OCI-LY7 (cell line): ENCODE data around the gene NR3C1. TPM values are rescaled to one million over a fixed set of nuclear protein-coding genes. Genes with fewer than 3 reads are reported as not detected.

Experiments used
- BruUV-seq: library from RNA; stranded (reverse); fragments of 400-500 nt; replicated peaks from 2 replicates; lab custom pipeline; 2021; lab: Mats Ljungman, UMichigan
- CTCF ChIA-PET: fragments of 300-600 bp; sonication (Branson Sonifier 250); formaldehyde crosslinking; loops from one replicate; lab custom pipeline; 2022; ENCODE audit warnings: antibody characterized with exemption; ENCODE audit not compliant: unreplicated experiment; lab: Charles Lee
- POLR2A ChIA-PET: fragments of 300-600 bp; sonication (Branson Sonifier 250); formaldehyde crosslinking; loops from one replicate; lab custom pipeline; 2022; ENCODE audit warnings: antibody characterized with exemption; lab: Charles Lee
- DNase-seq: peaks from one replicate; pipeline ENCODE4 v3.0.0-alpha.2; 2015; ENCODE audit warnings: low spot score
- H2AFZ ChIP-seq: fragments of 200-600 bp; sonication (generic), shearing (Covaris generic); 2 replicates; pipeline ENCODE4 v1.6.1; 2014; ENCODE audit warnings: mild to moderate bottlenecking, antibody characterized with exemption, low read length, moderate library complexity
- H3K27ac ChIP-seq: fragments of 200-600 bp; sonication (generic); 2 replicates; pipeline ENCODE4 v1.5.1; 2014; ENCODE audit warnings: mixed run types, low read depth, mild to moderate bottlenecking, moderate library complexity, low read length, inconsistent platforms; ENCODE audit not compliant: poor library complexity, severe bottlenecking
- H3K36me3 ChIP-seq: fragments of 200-600 bp; sonication (generic); 2 replicates; pipeline ENCODE4 v1.6.1; 2014; ENCODE audit warnings: mild to moderate bottlenecking, antibody characterized with exemption, low read length, moderate library complexity, mixed read lengths; ENCODE audit not compliant: insufficient read depth
- H3K4me1 ChIP-seq: fragments of 200-600 bp; sonication (generic); 2 replicates; pipeline ENCODE4 v1.5.1; 2014; ENCODE audit warnings: mild to moderate bottlenecking, low read length; ENCODE audit not compliant: insufficient read depth, poor library complexity, severe bottlenecking
- H3K4me2 ChIP-seq: fragments of 200-600 bp; sonication (generic); 2 replicates; pipeline ENCODE4 v1.6.1; 2014; ENCODE audit warnings: mild to moderate bottlenecking, low read length
- H3K4me3 ChIP-seq: fragments of 200-600 bp; sonication (generic); 2 replicates; pipeline ENCODE4 v1.5.1; 2014; ENCODE audit warnings: mild to moderate bottlenecking, low read depth, low read length; ENCODE audit not compliant: poor library complexity, severe bottlenecking
- H3K79me2 ChIP-seq: fragments of 200-600 bp; sonication (generic); 2 replicates; pipeline ENCODE4 v1.6.1; 2016; ENCODE audit warnings: low read depth, mild to moderate bottlenecking, low read length, moderate library complexity, mixed read lengths; ENCODE audit not compliant: insufficient read depth
- H3K9me2 ChIP-seq: fragments of 200-600 bp; sonication (generic); 2 replicates; pipeline ENCODE4 v1.6.1; 2016; ENCODE audit warnings: mild to moderate bottlenecking, low read length, mixed read lengths; ENCODE audit not compliant: insufficient read depth
- H3K9me3 ChIP-seq: fragments of 200-600 bp; sonication (generic); 2 replicates; pipeline ENCODE4 v1.6.1; 2014; ENCODE audit warnings: mild to moderate bottlenecking, mixed run types, low read length, mixed read lengths
- H4K20me1 ChIP-seq: fragments of 200-600 bp; sonication (generic); 2 replicates; pipeline ENCODE4 v1.6.1; 2014; ENCODE audit warnings: mild to moderate bottlenecking, antibody characterized with exemption, low read length, moderate library complexity, mixed read lengths; ENCODE audit not compliant: insufficient read depth
- EZH2phosphoT487 ChIP-seq: fragments of 200-600 bp; sonication (generic); IDR thresholded peaks from 2 replicates; pipeline ENCODE4 v1.6.1; 2018; ENCODE audit warnings: low read depth, borderline replicate concordance, mild to moderate bottlenecking, mixed run types, antibody characterized with exemption, low read length, moderate library complexity, mixed read lengths
- intact Hi-C: fragments of 100-400 bp; cut with micrococcal nuclease; formaldehyde crosslinking; loops from one replicate; pipeline ENCODE4 v1.10.0; 2022; ENCODE audit not compliant: unreplicated experiment
- total RNA-seq, 2 experiments: library from RNA; depleted of rRNA in 1 of 2; stranded (reverse); fragments of >200 nt in 1 of 2; shearing (Covaris generic) in 1 of 2; gene quantifications; 2 replicates each; pipeline ENCODE4 v1.2.3, GENCODE V29; 2014 to 2022
- TF ChIP-seq, protein P1 (sequence below): fragments of 200-600 bp; sonication (generic); conservative IDR thresholded peaks from 2 replicates; pipeline ENCODE4 v1.5.1; 2014; ENCODE audit warnings: mild to moderate bottlenecking, antibody characterized with exemption, low read length, moderate library complexity, mixed read lengths

The NR3C1 gene
- total RNA-seq, 2 experiments from 2014 or later: 45.6 to 106 TPM

DNA sequence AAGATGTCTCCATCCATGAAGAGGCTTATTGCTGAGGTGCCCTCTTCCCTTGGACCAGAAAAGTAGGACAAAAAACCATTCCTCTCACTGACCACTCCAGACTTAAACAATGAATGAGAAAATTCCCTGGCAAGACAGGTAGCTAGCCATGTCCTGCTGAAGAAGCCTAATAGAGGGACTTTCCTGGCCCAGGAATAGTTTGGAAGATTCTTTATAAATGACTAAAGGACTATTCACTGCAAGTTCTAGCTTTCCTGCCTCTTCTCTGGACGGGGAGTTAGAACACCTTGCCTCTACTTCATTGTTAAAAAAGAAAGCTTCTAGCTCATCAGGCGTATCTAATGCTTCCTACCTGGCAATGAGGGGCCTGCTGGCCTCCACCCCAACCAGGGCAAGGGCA is 153.6 kb downstream of the NR3C1 start:
- no peak for DNase-seq
- H2AFZ ChIP-seq: no peak overlapping the region
- H4K20me1 ChIP-seq: no peaks in the 10 kb centered on the region
- BruUV-seq: no TSS peak
- intact Hi-C loops: no loop called here
- ChIA-PET POLR2A (interaction anchor here (0.5 kb wide), 1 partner anchor 36 kb away, joined by 3 read pairs; no protein-coding TSS in a partner anchor), CTCF (no interaction called here)
- H3K79me2 ChIP-seq: no peaks in the 10 kb centered on the region
- no peaks in the 10 kb centered on the region for H3K4me1 ChIP-seq
- H3K27ac ChIP-seq: no peak overlapping the region
- no peak overlapping the region for H3K4me2 ChIP-seq
- TF ChIP-seq EZH2phosphoT487: no peak
- TF ChIP-seq, protein P1, sequence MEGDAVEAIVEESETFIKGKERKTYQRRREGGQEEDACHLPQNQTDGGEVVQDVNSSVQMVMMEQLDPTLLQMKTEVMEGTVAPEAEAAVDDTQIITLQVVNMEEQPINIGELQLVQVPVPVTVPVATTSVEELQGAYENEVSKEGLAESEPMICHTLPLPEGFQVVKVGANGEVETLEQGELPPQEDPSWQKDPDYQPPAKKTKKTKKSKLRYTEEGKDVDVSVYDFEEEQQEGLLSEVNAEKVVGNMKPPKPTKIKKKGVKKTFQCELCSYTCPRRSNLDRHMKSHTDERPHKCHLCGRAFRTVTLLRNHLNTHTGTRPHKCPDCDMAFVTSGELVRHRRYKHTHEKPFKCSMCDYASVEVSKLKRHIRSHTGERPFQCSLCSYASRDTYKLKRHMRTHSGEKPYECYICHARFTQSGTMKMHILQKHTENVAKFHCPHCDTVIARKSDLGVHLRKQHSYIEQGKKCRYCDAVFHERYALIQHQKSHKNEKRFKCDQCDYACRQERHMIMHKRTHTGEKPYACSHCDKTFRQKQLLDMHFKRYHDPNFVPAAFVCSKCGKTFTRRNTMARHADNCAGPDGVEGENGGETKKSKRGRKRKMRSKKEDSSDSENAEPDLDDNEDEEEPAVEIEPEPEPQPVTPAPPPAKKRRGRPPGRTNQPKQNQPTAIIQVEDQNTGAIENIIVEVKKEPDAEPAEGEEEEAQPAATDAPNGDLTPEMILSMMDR: no peak
- no peaks in the 10 kb centered on the region for H3K9me2 ChIP-seq
- no peak overlapping the region for H3K4me3 ChIP-seq
- H3K9me3 ChIP-seq: no peaks in the 10 kb centered on the region
- H3K36me3 ChIP-seq: no peaks in the 10 kb centered on the region

DNA sequence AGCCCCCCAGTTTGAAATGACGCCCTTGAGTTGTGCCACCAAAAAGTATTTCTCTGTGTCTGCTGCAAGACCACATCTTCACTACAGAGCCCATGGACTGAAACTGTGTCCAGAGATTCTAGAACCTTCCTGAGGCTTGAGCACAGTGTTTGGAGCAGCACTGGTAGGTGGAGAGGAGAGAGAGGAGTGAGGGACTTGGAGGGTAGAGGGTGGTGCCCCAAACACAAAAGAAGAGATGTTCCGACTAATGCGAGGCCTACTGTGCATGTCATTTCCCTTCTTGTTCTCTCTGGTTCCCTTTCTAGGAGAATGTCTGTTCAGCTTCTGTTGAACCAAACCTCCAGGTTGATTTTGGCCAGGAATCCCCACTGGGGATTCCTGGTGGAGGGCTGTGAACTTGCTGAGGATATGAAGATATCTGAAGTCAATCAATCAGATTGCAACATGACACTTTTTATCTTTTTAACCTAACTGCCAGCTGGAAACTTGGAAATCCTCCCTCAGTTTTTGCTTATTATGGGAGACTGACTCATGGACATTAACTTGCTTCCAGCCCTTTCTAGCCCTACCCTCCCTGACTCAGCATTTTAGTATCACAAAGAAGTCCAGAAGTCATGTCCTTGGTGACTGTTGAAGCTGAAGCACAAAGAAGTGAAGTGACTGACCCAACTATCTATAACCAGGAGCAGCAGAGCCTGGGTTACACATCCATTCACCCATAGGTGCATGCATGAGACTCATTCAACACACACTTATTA is 154.5 kb downstream of the NR3C1 start:
- Histone ChIP-seq H3K9me3 (no peaks in the 10 kb centered on the region), H3K4me2 (no peak overlapping the region), H3K4me3 (no peak overlapping the region), H4K20me1 (no peaks in the 10 kb centered on the region), H3K4me1 (no peaks in the 10 kb centered on the region), H2AFZ (no peak overlapping the region), H3K36me3 (no peaks in the 10 kb centered on the region), H3K27ac (no peak overlapping the region), H3K79me2 (no peaks in the 10 kb centered on the region), H3K9me2 (no peaks in the 10 kb centered on the region)
- TF ChIP-seq, protein P1: no peak
- TF ChIP-seq EZH2phosphoT487: no peak
- ChIA-PET CTCF (no interaction called here), POLR2A (interaction anchor here (0.5 to 1.0 kb wide), 2 partner anchors 500 to 776 kb away, joined by 3 read pairs; no protein-coding TSS in a partner anchor)
- intact Hi-C loops: no loop called here
- BruUV-seq: no TSS peak
- no peak for DNase-seq

DNA sequence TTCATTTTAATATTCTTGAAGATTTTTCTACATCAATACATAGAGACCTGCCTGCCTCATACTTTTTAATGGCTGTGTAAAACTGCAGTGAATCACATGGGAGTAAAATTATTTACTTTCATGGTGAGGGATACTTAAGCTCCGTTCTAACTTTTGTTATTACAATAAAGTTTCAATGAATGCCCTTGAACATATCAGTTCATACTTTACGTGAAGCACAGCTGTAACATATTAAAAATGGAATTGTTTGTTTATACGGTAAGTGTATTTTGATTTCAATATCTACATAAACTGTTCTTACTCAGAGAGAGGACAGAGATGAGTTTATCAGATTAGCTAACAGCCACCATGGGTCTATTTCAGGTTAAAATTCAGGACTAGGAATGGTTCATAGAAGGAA is 155.1 kb downstream of the NR3C1 start:
- Histone ChIP-seq H3K4me3 (no peak overlapping the region), H3K4me2 (no peak overlapping the region), H3K36me3 (no peaks in the 10 kb centered on the region), H3K27ac (no peak overlapping the region), H3K9me3 (no peaks in the 10 kb centered on the region), H3K79me2 (no peaks in the 10 kb centered on the region), H3K4me1 (no peaks in the 10 kb centered on the region), H2AFZ (no peak overlapping the region), H3K9me2 (no peaks in the 10 kb centered on the region), H4K20me1 (no peaks in the 10 kb centered on the region)
- intact Hi-C loops: no loop called here
- no peak for TF ChIP-seq EZH2phosphoT487
- TF ChIP-seq, protein P1: no peak
- no TSS peak for BruUV-seq
- ChIA-PET POLR2A (interaction anchor here (1.0 kb wide), 1 partner anchor 501 kb away, joined by 3 read pairs; no protein-coding TSS in a partner anchor), CTCF (no interaction called here)
- no peak for DNase-seq
